Measurements from ENCODE around the gene ARHGAP25.

GRCh38 chr2:68768461-68768860, 33.9 kb downstream of the ARHGAP25 start:
- TF ChIP-seq POLR2A (IDR thresholded peaks at IDR 0.05) (no peak), CTCF (IDR thresholded peaks at IDR 0.05) (no peak), POLR2AphosphoS5 (IDR thresholded peaks at IDR 0.05; ENCODE audit: insufficient read depth in 1 of 2, low read depth in 1 of 2) (no peak)

Measured in vagina (tissue), 2 donors.